Astrocyte (in vitro differentiated cells and primary cell): ENCODE data around the gene GDF7. TPM values are rescaled to one million over a fixed set of nuclear protein-coding genes. Genes with fewer than 3 reads are reported as not detected.

Experiments used
- DNase-seq: peaks from one replicate; pipeline ENCODE4 v3.0.0-alpha.2; 2010; ENCODE audit warnings: low read depth
- FAIRE-seq: peaks from 2 replicates; lab custom pipeline; 2011; peaks lifted over from hg19 to GRCh38; lab: Jason Lieb, UNC
- H2AFZ ChIP-seq: 2 replicates; pipeline ENCODE4 v1.6.0; 2012; ENCODE audit warnings: low read depth, low read length, inconsistent platforms
- H3K27ac ChIP-seq: 2 replicates; pipeline ENCODE4 v1.5.1; 2011; ENCODE audit warnings: low read depth, low read length, inconsistent platforms
- H3K27me3 ChIP-seq: 2 replicates; pipeline ENCODE4 v1.6.0; 2011; ENCODE audit warnings: low read length, inconsistent platforms; ENCODE audit not compliant: insufficient read depth
- H3K36me3 ChIP-seq: 2 replicates; pipeline ENCODE4 v1.5.1; 2011; ENCODE audit warnings: low read length, inconsistent platforms; ENCODE audit not compliant: insufficient read depth
- H3K4me1 ChIP-seq: 2 replicates; pipeline ENCODE4 v1.5.1; 2011; ENCODE audit warnings: low read length, inconsistent platforms; ENCODE audit not compliant: insufficient read depth
- H3K4me2 ChIP-seq: 2 replicates; pipeline ENCODE4 v1.6.0; 2012; ENCODE audit warnings: low read length, inconsistent platforms
- H3K4me3 ChIP-seq: 2 replicates; pipeline ENCODE4 v1.5.1; 2011; ENCODE audit warnings: low read depth, mild to moderate bottlenecking, low read length, inconsistent platforms; ENCODE audit not compliant: insufficient read depth
- H3K79me2 ChIP-seq: 2 replicates; pipeline ENCODE4 v1.6.0; 2012; ENCODE audit warnings: mild to moderate bottlenecking, low read length, inconsistent platforms; ENCODE audit not compliant: insufficient read depth
- H3K9ac ChIP-seq: 2 replicates; pipeline ENCODE4 v1.6.0; 2012; ENCODE audit warnings: mild to moderate bottlenecking, low read length, inconsistent platforms
- H3K9me3 ChIP-seq: 2 replicates; pipeline ENCODE4 v1.5.1; 2012; ENCODE audit warnings: low read depth, mild to moderate bottlenecking, low read length, inconsistent platforms; ENCODE audit not compliant: insufficient read depth
- H4K20me1 ChIP-seq: 2 replicates; pipeline ENCODE4 v1.6.0; 2012; ENCODE audit warnings: low read length, inconsistent platforms; ENCODE audit not compliant: insufficient read depth
- H3K27ac Mint-ChIP-seq: one replicate; pipeline ENCODE4 v1.8.0; 2021; ENCODE audit warnings: mild to moderate bottlenecking, mixed read lengths; ENCODE audit not compliant: unreplicated experiment
- H3K27me3 Mint-ChIP-seq: one replicate; pipeline ENCODE4 v1.8.0; 2021; ENCODE audit warnings: low read depth, mixed read lengths; ENCODE audit not compliant: unreplicated experiment
- H3K36me3 Mint-ChIP-seq: one replicate; pipeline ENCODE4 v1.8.0; 2021; ENCODE audit warnings: low read depth, mixed read lengths; ENCODE audit not compliant: unreplicated experiment
- H3K4me1 Mint-ChIP-seq: one replicate; pipeline ENCODE4 v1.8.0; 2021; ENCODE audit warnings: low read depth, mixed read lengths; ENCODE audit not compliant: unreplicated experiment
- H3K4me3 Mint-ChIP-seq: one replicate; pipeline ENCODE4 v1.8.0; 2021; ENCODE audit warnings: mild to moderate bottlenecking, moderate library complexity, mixed read lengths; ENCODE audit not compliant: unreplicated experiment
- H3K9me3 Mint-ChIP-seq: one replicate; pipeline ENCODE4 v1.8.0; 2021; ENCODE audit warnings: mild to moderate bottlenecking, mixed read lengths; ENCODE audit not compliant: unreplicated experiment
- CTCF ChIP-seq: IDR thresholded peaks from 2 replicates; pipeline ENCODE4 v1.5.1; 2011; ENCODE audit warnings: low read depth, mild to moderate bottlenecking, inconsistent platforms, low read length, moderate library complexity; ENCODE audit not compliant: insufficient read depth
- EZH2 ChIP-seq: IDR thresholded peaks from 2 replicates; pipeline ENCODE4 v1.6.1; 2012; ENCODE audit warnings: mild to moderate bottlenecking, low read length, inconsistent platforms; ENCODE audit not compliant: insufficient read depth
- total RNA-seq: library from RNA; stranded (reverse); gene quantifications from 2 replicates; pipeline ENCODE4 v1.2.1, GENCODE V29; 2021

GDF7 gene
- total RNA-seq, 1 donor from 2014 or later: 1.9 TPM

DNA sequence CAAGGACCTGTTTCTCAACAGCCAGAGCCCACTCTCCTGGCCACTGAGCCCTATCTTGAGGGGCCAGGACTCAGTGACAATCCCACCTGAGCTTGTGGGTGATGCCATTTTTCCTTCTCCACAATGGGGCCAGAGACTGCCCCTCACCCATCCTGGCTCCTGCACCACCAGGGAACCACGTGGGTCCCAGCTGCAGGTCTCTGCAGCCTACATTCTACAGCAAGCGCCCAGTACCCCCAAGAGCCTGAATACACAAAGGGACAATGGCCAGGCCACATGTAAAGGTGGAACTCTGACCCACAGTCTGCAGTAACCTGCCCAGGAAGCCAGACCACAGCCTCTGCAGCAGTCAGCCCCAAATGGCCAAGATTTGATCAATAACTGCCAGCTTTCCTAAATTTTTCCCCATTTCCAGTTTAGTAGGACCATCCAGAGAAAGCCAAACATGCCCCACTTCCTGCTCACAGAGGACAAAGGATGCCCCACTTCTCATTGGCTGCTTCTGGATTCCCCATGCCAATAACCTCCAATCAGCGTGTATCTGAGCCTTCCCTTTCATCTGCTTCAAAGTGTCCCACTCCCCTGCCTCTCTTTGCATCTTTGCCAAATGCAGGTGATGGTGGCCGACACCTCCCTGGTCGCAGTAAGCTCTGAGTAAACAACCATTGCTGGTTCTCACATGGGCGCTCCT, 35.2 kb upstream of the GDF7 start:
- H3K27ac ChIP-seq: no peak overlapping the region
- H3K9me3 Mint-ChIP-seq: no peaks in the 10 kb centered on the region
- H3K4me3 Mint-ChIP-seq: no peak overlapping the region
- peaks cover 13% of the 10 kb centered on the region for H3K4me1 Mint-ChIP-seq
- peaks cover 4% of the 10 kb centered on the region for H3K27me3 ChIP-seq
- no peak overlapping the region for H3K4me2 ChIP-seq
- no peaks in the 10 kb centered on the region for H3K27me3 Mint-ChIP-seq
- FAIRE-seq (no peak), DNase-seq (no peak)
- H3K9me3 ChIP-seq: no peaks in the 10 kb centered on the region
- no peak overlapping the region for H3K4me3 ChIP-seq
- no peak overlapping the region for H2AFZ ChIP-seq
- no peaks in the 10 kb centered on the region for H3K36me3 ChIP-seq
- H3K79me2 ChIP-seq: no peaks in the 10 kb centered on the region
- H3K27ac Mint-ChIP-seq: no peak overlapping the region
- no peak overlapping the region for H3K9ac ChIP-seq
- peaks cover 8% of the 10 kb centered on the region for H3K36me3 Mint-ChIP-seq
- H3K4me1 ChIP-seq: peaks cover 20% of the 10 kb centered on the region
- TF ChIP-seq EZH2: no peak
- TF ChIP-seq CTCF: no peak
- peaks cover 4% of the 10 kb centered on the region for H4K20me1 ChIP-seq

- Histone ChIP-seq H3K9me3 (no peaks in the 10 kb centered on the region), H3K27me3 (peaks cover 4% of the 10 kb centered on the region)
- no peaks in the 10 kb centered on the region for H3K9me3 Mint-ChIP-seq
These were observed 34.4 kb upstream of the GDF7 start for GRCh38 chr2:20632446-20632990.

More at GRCh38 chr2:20632446-20632990, 34.4 kb upstream of the GDF7 start:
- DNase-seq: no peak
- Histone ChIP-seq H3K4me2 (no peak overlapping the region), H3K79me2 (no peaks in the 10 kb centered on the region), H3K4me3 (no peak overlapping the region), H3K36me3 (no peaks in the 10 kb centered on the region), H3K27ac (no peak overlapping the region), H3K9ac (no peak overlapping the region), H2AFZ (no peak overlapping the region), H4K20me1 (peaks cover 4% of the 10 kb centered on the region), H3K4me1 (peaks cover 20% of the 10 kb centered on the region)
- no peak for FAIRE-seq
- no peak overlapping the region for H3K4me3 Mint-ChIP-seq
- H3K4me1 Mint-ChIP-seq: peaks cover 13% of the 10 kb centered on the region
- H3K36me3 Mint-ChIP-seq: peaks cover 8% of the 10 kb centered on the region
- H3K27me3 Mint-ChIP-seq: no peaks in the 10 kb centered on the region
- H3K27ac Mint-ChIP-seq: no peak overlapping the region
- TF ChIP-seq CTCF (no peak), EZH2 (no peak)
